GM23338 (cell line): ENCODE results near the gene STIM2. TPM values are rescaled to one million over a fixed set of nuclear protein-coding genes. Genes with fewer than 3 reads are reported as not detected.

ENCODE experiments used
- ATAC-seq: fragments of 200-7000 bp; cut with Tn5 transposase; 3 replicates; pipeline ENCODE4 v1.9.1; 2020
- DNase-seq: peaks from one replicate; pipeline ENCODE4 v3.0.0-alpha.2; 2015; ENCODE audit warnings: low spot score
- H2AFZ ChIP-seq: fragments of 200-600 bp; sonication (generic); 2 replicates; pipeline ENCODE4 v1.8.0; 2016; ENCODE audit warnings: antibody characterized with exemption, mild to moderate bottlenecking, moderate library complexity
- H3F3A ChIP-seq: fragments of 200-600 bp; sonication (generic); replicated peaks from 2 replicates; pipeline ENCODE4 v1.8.0; 2017; ENCODE audit warnings: antibody characterized with exemption, mixed run types, low read depth
- H3K27ac ChIP-seq: fragments of 200-600 bp; sonication (generic); 2 replicates; pipeline ENCODE4 v1.6.1; 2016; ENCODE audit warnings: low read depth
- H3K27me3 ChIP-seq: fragments of 200-600 bp; sonication (generic); 2 replicates; pipeline ENCODE4 v1.8.0; 2016; ENCODE audit warnings: mild to moderate bottlenecking, mixed run types, moderate library complexity; ENCODE audit not compliant: insufficient read depth
- H3K36me3 ChIP-seq: fragments of 200-600 bp; sonication (generic); 2 replicates; pipeline ENCODE4 v1.8.0; 2016; ENCODE audit warnings: mild to moderate bottlenecking; ENCODE audit not compliant: insufficient read depth
- H3K4me1 ChIP-seq: fragments of 200-600 bp; sonication (generic); 2 replicates; pipeline ENCODE4 v1.8.0; 2016; ENCODE audit warnings: mild to moderate bottlenecking, moderate library complexity; ENCODE audit not compliant: insufficient read depth
- H3K4me2 ChIP-seq: fragments of 200-600 bp; sonication (generic); 2 replicates; pipeline ENCODE4 v1.7.1; 2017; ENCODE audit warnings: mixed run types
- H3K4me3 ChIP-seq: fragments of 200-600 bp; sonication (generic); 2 replicates; pipeline ENCODE4 v1.6.1; 2016; ENCODE audit warnings: mixed run types
- H3K79me2 ChIP-seq: fragments of 200-600 bp; sonication (generic); replicated peaks from 2 replicates; pipeline ENCODE4 v1.8.0; 2017; ENCODE audit warnings: mild to moderate bottlenecking; ENCODE audit not compliant: insufficient read depth
- H3K9me2 ChIP-seq: fragments of 200-600 bp; sonication (generic); 2 replicates; pipeline ENCODE4 v1.8.0; 2017; ENCODE audit not compliant: insufficient read depth
- H4K20me1 ChIP-seq: fragments of 200-600 bp; sonication (generic); replicated peaks from 2 replicates; pipeline ENCODE4 v1.8.0; 2017; ENCODE audit warnings: mild to moderate bottlenecking; ENCODE audit not compliant: insufficient read depth
- H3K27ac Mint-ChIP-seq: 2 replicates; pipeline ENCODE4 v1.8.0; 2020; ENCODE audit warnings: inconsistent platforms, mild to moderate bottlenecking, moderate library complexity, mixed read lengths
- H3K27me3 Mint-ChIP-seq: 3 replicates; pipeline ENCODE4 v1.8.0; 2022; ENCODE audit warnings: low read depth, mild to moderate bottlenecking, moderate library complexity, mixed read lengths, inconsistent platforms; ENCODE audit not compliant: insufficient read depth, poor library complexity
- H3K36me3 Mint-ChIP-seq: 3 replicates; pipeline ENCODE4 v1.8.0; 2021; ENCODE audit warnings: low read depth, mild to moderate bottlenecking, inconsistent platforms, moderate library complexity, mixed read lengths
- H3K4me1 Mint-ChIP-seq: 3 replicates; pipeline ENCODE4 v1.8.0; 2020; ENCODE audit warnings: mild to moderate bottlenecking, inconsistent platforms, mixed read lengths
- H3K4me3 Mint-ChIP-seq: 3 replicates; pipeline ENCODE4 v1.8.0; 2021; ENCODE audit warnings: moderate library complexity, mild to moderate bottlenecking, inconsistent platforms, mixed read lengths
- H3K9me3 Mint-ChIP-seq: 3 replicates; pipeline ENCODE4 v1.8.0; 2020; ENCODE audit warnings: moderate library complexity, mild to moderate bottlenecking, inconsistent platforms, mixed read lengths
- STAT1 ChIP-seq: IDR thresholded peaks from one replicate; pipeline ENCODE4 v1.6.1; 2016; ENCODE audit warnings: antibody characterized with exemption; ENCODE audit not compliant: unreplicated experiment
- ZNF114 ChIP-seq: fragments of 250-450 bp; sonication (Bioruptor Pico); IDR thresholded peaks from 2 replicates; pipeline ENCODE4 v1.5.0; 2020; ENCODE audit warnings: mild to moderate bottlenecking, moderate library complexity
- polyA plus RNA-seq: library from polyadenylated mRNA; unstranded; fragments of >200 nt; fragmentation: Nextera tagmentation; extraction: Ambion mirVana; gene quantifications from 2 replicates; pipeline ENCODE4 v1.2.1, GENCODE V29; 2016
- total RNA-seq: library from RNA; depleted of rRNA; stranded (reverse); fragments of >200 nt; shearing (Covaris generic); gene quantifications from 2 replicates; pipeline ENCODE4 v1.2.3, GENCODE V29; 2014
- TF ChIP-seq, protein P1 (sequence below), 2 experiments: fragments of 200-600 bp in 1 of 2; sonication (generic) in 1 of 2; conservative IDR thresholded peaks; 2 replicates each; pipeline versions ENCODE4 v1.5.1 to v1.6.1; 2016 to 2017; ENCODE audit warnings: antibody characterized with exemption in 2 of 2, low read depth in 2 of 2, mild to moderate bottlenecking in 2 of 2, moderate library complexity in 1 of 2
- TF ChIP-seq, protein P2 (sequence below): IDR thresholded peaks from one replicate; pipeline ENCODE4 v1.6.1; 2018; ENCODE audit warnings: antibody characterized with exemption; ENCODE audit not compliant: unreplicated experiment
- TF ChIP-seq, protein P3 (sequence below): fragments of 250-450 bp; sonication (Bioruptor Pico); IDR thresholded peaks from 2 replicates; pipeline ENCODE4 v1.5.0; 2020; ENCODE audit warnings: mild to moderate bottlenecking, moderate library complexity
- TF ChIP-seq, protein P4 (sequence below): IDR thresholded peaks from 2 replicates; pipeline ENCODE4 v1.6.1; 2016; ENCODE audit warnings: antibody characterized with exemption

The STIM2 gene
- total and polyA plus RNA-seq, 2 experiments from 2014 or later = 13.1 to 17.8 TPM

DNA sequence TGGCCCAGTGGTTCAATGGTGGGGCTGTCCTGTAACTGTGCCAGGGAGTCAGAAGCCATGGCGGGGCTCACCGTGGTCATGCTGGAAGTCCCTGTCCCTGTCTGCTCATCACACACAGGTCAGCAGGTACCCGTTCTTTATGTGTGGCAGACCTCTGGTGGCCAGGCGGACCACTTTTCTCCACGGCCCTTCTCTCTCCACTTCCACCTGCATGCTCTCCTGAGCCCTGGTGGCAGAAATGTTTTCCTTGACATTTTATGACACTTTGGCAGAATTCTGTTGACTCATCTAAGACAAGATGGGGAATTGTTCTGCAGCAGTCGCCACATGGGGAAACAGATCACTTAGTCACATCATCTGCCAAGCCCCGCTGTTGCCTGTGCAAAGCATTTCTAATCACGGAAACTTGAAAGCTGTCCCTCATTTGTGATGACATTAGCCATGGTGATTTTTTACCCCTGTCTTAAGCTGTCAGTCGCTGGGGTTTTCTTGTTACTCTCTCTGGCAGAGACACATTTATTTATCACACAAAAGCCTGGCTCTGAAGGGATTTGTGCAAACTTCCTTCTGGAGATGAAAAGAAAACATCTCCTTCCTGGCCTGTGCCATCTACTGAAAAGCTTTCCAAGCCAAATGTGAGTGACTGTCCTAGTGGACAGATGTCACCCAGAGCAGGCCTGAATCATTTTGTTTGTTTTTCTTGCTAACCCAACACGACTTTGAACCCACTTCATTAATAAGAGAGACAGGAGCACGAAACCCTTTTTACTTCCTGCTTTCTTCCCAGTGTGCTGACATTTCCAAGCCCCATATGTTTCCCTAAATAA, 38.8 kb upstream of the STIM2 start:
- Mint-ChIP-seq H3K27me3 (peaks cover 7% of the 10 kb centered on the region), H3K27ac (no peak overlapping the region), H3K4me3 (no peak overlapping the region), H3K36me3 (peaks cover 11% of the 10 kb centered on the region), H3K9me3 (peaks cover 25% of the 10 kb centered on the region), H3K4me1 (peaks cover 24% of the 10 kb centered on the region)
- Histone ChIP-seq H3K36me3 (no peaks in the 10 kb centered on the region), H3K4me1 (peaks cover 8% of the 10 kb centered on the region; the same call in 1 of the 2 replicates), H3K27me3 (no peaks in the 10 kb centered on the region), H3F3A (no peaks in the 10 kb centered on the region), H3K9me2 (0 out of 2 replicates have a peak, but pooled peaks cover 8% of the 10 kb centered on the region), H3K4me2 (no peak overlapping the region), H3K4me3 (no peak overlapping the region), H3K79me2 (no peaks in the 10 kb centered on the region), H2AFZ (no peak overlapping the region), H3K27ac (no peak overlapping the region), H4K20me1 (no peaks in the 10 kb centered on the region)
- ATAC-seq (no peak), DNase-seq (no peak)
- no peak for TF ChIP-seq STAT1
- TF ChIP-seq, protein P1, sequence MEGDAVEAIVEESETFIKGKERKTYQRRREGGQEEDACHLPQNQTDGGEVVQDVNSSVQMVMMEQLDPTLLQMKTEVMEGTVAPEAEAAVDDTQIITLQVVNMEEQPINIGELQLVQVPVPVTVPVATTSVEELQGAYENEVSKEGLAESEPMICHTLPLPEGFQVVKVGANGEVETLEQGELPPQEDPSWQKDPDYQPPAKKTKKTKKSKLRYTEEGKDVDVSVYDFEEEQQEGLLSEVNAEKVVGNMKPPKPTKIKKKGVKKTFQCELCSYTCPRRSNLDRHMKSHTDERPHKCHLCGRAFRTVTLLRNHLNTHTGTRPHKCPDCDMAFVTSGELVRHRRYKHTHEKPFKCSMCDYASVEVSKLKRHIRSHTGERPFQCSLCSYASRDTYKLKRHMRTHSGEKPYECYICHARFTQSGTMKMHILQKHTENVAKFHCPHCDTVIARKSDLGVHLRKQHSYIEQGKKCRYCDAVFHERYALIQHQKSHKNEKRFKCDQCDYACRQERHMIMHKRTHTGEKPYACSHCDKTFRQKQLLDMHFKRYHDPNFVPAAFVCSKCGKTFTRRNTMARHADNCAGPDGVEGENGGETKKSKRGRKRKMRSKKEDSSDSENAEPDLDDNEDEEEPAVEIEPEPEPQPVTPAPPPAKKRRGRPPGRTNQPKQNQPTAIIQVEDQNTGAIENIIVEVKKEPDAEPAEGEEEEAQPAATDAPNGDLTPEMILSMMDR (conservative IDR thresholded peaks at IDR 0.05; ENCODE audit: low read depth in 2 of 2) = peak in 1 of 2 experiments; percentile 8; a peak in 1 of 4 replicates

DNA sequence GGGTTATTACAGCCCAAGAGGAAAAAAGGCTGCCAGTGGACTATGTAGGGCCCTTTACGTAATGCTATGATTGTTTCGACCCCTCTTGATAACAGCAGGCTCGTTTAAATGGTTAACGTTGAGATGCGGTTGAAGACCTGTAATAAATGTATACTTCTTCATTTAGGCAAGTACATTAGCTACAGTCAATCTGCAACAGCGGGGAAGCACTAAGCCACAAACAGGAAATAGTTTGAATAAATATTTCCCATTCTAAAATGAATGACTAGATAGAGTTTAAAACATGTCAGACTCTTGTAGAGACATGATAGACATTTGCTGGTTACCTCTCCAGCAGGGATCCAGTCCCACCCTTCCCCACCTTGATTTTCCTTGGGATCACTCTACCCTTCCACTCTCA, 38.1 kb upstream of the STIM2 start:
- no peak overlapping the region for H3K27ac ChIP-seq
- H3K36me3 Mint-ChIP-seq = peaks cover 11% of the 10 kb centered on the region
- peaks cover 19% of the 10 kb centered on the region for H3K4me1 Mint-ChIP-seq

More for the DNA sequence above, 38.1 kb upstream of the STIM2 start:
- H3K4me1 ChIP-seq = peaks cover 8% of the 10 kb centered on the region; the same call in 1 of the 2 replicates
- no peaks in the 10 kb centered on the region for H3K79me2 ChIP-seq
- no peaks in the 10 kb centered on the region for H4K20me1 ChIP-seq
- H3K4me3 ChIP-seq = no peak overlapping the region
- no peaks in the 10 kb centered on the region for H3K27me3 ChIP-seq
- no peak overlapping the region for H3K4me2 ChIP-seq
- H2AFZ ChIP-seq = no peak overlapping the region
- H3F3A ChIP-seq = no peaks in the 10 kb centered on the region
- Mint-ChIP-seq H3K4me3 (no peak overlapping the region), H3K27me3 (peaks cover 7% of the 10 kb centered on the region), H3K9me3 (peaks cover 25% of the 10 kb centered on the region), H3K27ac (no peak overlapping the region)
- 0 out of 2 replicates have a peak, but pooled peaks cover 8% of the 10 kb centered on the region for H3K9me2 ChIP-seq
- DNase-seq (no peak), ATAC-seq (no peak)
- TF ChIP-seq, protein P2, sequence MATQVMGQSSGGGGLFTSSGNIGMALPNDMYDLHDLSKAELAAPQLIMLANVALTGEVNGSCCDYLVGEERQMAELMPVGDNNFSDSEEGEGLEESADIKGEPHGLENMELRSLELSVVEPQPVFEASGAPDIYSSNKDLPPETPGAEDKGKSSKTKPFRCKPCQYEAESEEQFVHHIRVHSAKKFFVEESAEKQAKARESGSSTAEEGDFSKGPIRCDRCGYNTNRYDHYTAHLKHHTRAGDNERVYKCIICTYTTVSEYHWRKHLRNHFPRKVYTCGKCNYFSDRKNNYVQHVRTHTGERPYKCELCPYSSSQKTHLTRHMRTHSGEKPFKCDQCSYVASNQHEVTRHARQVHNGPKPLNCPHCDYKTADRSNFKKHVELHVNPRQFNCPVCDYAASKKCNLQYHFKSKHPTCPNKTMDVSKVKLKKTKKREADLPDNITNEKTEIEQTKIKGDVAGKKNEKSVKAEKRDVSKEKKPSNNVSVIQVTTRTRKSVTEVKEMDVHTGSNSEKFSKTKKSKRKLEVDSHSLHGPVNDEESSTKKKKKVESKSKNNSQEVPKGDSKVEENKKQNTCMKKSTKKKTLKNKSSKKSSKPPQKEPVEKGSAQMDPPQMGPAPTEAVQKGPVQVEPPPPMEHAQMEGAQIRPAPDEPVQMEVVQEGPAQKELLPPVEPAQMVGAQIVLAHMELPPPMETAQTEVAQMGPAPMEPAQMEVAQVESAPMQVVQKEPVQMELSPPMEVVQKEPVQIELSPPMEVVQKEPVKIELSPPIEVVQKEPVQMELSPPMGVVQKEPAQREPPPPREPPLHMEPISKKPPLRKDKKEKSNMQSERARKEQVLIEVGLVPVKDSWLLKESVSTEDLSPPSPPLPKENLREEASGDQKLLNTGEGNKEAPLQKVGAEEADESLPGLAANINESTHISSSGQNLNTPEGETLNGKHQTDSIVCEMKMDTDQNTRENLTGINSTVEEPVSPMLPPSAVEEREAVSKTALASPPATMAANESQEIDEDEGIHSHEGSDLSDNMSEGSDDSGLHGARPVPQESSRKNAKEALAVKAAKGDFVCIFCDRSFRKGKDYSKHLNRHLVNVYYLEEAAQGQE = no peak
- TF ChIP-seq, protein P3, sequence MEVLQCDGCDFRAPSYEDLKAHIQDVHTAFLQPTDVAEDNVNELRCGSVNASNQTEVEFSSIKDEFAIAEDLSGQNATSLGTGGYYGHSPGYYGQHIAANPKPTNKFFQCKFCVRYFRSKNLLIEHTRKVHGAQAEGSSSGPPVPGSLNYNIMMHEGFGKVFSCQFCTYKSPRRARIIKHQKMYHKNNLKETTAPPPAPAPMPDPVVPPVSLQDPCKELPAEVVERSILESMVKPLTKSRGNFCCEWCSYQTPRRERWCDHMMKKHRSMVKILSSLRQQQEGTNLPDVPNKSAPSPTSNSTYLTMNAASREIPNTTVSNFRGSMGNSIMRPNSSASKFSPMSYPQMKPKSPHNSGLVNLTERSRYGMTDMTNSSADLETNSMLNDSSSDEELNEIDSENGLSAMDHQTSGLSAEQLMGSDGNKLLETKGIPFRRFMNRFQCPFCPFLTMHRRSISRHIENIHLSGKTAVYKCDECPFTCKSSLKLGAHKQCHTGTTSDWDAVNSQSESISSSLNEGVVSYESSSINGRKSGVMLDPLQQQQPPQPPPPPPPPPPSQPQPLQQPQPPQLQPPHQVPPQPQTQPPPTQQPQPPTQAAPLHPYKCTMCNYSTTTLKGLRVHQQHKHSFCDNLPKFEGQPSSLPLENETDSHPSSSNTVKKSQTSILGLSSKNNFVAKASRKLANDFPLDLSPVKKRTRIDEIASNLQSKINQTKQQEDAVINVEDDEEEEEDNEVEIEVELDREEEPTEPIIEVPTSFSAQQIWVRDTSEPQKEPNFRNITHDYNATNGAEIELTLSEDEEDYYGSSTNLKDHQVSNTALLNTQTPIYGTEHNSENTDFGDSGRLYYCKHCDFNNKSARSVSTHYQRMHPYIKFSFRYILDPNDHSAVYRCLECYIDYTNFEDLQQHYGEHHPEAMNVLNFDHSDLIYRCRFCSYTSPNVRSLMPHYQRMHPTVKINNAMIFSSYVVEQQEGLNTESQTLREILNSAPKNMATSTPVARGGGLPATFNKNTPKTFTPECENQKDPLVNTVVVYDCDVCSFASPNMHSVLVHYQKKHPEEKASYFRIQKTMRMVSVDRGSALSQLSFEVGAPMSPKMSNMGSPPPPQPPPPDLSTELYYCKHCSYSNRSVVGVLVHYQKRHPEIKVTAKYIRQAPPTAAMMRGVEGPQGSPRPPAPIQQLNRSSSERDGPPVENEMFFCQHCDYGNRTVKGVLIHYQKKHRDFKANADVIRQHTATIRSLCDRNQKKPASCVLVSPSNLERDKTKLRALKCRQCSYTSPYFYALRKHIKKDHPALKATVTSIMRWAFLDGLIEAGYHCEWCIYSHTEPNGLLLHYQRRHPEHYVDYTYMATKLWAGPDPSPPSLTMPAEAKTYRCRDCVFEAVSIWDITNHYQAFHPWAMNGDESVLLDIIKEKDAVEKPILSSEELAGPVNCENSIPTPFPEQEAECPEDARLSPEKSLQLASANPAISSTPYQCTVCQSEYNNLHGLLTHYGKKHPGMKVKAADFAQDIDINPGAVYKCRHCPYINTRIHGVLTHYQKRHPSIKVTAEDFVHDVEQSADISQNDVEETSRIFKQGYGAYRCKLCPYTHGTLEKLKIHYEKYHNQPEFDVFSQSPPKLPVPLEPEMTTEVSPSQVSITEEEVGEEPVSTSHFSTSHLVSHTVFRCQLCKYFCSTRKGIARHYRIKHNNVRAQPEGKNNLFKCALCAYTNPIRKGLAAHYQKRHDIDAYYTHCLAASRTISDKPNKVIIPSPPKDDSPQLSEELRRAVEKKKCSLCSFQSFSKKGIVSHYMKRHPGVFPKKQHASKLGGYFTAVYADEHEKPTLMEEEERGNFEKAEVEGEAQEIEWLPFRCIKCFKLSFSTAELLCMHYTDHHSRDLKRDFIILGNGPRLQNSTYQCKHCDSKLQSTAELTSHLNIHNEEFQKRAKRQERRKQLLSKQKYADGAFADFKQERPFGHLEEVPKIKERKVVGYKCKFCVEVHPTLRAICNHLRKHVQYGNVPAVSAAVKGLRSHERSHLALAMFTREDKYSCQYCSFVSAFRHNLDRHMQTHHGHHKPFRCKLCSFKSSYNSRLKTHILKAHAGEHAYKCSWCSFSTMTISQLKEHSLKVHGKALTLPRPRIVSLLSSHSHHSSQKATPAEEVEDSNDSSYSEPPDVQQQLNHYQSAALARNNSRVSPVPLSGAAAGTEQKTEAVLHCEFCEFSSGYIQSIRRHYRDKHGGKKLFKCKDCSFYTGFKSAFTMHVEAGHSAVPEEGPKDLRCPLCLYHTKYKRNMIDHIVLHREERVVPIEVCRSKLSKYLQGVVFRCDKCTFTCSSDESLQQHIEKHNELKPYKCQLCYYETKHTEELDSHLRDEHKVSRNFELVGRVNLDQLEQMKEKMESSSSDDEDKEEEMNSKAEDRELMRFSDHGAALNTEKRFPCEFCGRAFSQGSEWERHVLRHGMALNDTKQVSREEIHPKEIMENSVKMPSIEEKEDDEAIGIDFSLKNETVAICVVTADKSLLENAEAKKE = no peak
- no peak for TF ChIP-seq ZNF114
- TF ChIP-seq, protein P4, sequence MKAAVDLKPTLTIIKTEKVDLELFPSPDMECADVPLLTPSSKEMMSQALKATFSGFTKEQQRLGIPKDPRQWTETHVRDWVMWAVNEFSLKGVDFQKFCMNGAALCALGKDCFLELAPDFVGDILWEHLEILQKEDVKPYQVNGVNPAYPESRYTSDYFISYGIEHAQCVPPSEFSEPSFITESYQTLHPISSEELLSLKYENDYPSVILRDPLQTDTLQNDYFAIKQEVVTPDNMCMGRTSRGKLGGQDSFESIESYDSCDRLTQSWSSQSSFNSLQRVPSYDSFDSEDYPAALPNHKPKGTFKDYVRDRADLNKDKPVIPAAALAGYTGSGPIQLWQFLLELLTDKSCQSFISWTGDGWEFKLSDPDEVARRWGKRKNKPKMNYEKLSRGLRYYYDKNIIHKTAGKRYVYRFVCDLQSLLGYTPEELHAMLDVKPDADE = no peak
- H3K36me3 ChIP-seq = no peaks in the 10 kb centered on the region
